GM19328 (cell line): ENCODE results near the gene MOCOS.

ENCODE experiments used
- ATAC-seq: cut with Tn5 transposase; IDR thresholded peaks from one replicate; pipeline ENCODE4 v1.9.1; 2021; ENCODE audit warnings: mild to moderate bottlenecking, moderate library complexity; ENCODE audit not compliant: unreplicated experiment

MOCOS gene

GRCh38 chr18:36176711-36177110 lies 10.6 kb upstream of the MOCOS start:
- ATAC-seq = no peak

- no peak for ATAC-seq
Observed at GRCh38 chr18:36177913-36178312, 9.4 kb upstream of the MOCOS start.

DNA sequence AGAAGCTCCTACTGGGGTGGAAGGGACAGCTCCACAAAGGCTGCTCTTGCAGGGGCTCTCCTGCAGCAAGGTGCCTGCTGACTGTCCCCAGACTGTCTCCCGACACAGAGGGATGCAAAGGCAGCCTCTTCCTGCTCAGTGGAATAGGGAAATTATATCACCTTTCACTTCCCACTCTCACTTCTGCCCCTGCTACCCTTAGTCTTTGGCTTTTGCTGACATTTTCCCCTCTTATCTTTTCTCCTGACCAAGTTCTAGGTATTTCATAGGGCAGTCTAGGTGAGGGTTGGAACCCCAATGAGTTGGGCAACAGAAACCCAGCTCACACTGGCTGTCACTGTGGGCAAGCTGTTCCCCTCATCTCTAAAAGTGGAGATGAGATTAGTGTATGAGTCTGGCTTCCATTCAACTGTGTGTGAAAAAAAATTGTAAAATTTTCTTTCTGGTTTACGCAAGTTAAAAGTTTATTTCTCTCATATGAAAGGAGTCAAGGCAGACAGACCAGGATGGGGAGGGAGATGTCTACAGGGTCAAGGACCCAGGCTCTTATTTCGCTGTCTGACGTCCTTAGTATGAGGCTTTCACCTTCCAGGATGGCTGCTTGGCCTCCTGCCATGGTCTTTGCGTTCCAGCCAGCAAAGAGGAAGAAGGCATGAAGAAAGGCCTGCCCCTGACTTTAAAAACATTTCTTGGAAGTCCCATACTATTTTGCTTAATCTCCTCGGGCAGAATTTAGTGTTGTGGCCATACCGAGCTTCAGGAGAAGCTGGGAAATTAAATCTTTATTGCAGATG lies 7.5 kb upstream of the MOCOS start:
- ATAC-seq = no peak

DNA sequence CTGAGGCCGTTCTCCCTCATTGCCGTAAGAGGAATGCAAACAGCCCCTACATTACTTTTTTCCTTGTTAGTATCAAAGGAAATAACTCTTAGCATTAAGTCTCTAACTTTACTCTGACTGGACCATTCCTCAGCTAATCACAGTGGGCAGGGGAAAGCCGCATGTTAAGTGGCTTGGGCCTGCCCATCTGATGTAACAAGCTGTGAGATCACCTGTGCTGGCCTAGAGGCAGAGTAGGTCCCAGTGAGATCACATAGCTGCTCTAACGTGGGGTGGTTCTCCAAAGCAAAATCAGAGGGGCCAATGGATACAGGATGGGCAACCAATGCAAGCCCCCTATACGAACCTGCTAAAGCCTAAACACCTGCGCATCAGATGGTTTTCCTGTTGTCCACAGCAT lies 5.9 kb upstream of the MOCOS start:
- ATAC-seq = no peak

DNA sequence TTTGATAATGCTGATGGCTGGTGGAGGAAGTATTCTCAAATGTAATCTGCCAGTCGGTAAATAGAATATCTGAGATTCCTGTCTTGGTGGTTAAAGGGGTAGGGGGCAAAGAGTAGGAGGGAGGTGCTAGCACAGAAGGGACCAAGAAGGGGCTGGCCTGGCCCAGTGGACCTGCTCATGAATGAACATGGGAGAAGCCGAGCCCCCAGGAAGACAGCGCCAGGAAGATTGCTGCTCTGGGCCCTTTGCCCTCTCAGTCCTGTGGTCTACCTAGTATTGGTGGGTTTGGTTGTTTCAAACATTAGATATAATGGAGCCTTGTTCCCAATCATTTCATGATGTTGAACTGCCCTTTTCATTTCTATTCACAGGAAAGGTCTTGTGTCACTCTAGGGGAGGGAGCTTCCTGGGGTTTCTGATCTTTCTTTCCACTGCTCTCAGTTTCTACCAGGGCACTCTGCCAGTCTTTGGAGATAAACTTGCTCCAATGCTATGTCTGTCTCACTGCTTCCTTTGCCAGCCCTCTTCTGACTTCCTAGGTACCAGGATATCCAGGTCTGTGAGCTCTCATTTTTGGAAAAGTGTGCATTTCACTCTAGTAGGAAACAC lies 5.3 kb upstream of the MOCOS start:
- no peak for ATAC-seq

DNA sequence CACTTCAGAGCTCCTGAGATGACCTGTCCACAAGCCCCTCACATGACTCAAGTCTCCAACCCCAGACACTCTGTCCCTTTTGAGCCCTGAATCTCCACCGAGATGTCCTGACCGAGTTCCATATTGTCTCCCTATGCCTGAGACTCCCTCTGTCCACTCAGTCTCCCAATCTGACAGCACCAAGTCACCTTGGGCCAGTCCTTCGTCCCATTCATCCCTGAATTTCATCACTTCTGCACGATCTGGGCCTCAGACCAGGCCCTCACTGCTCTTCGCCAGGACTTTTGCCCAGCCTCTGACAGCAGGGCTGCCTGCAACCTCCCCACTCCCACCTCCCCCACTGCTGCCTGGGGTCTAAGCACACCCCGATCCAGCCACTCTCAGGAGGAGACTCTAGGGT lies 4.3 kb upstream of the MOCOS start:
- ATAC-seq = no peak

- ATAC-seq = no peak
Observed at GRCh38 chr18:36183987-36184386, 3.3 kb upstream of the MOCOS start.

DNA sequence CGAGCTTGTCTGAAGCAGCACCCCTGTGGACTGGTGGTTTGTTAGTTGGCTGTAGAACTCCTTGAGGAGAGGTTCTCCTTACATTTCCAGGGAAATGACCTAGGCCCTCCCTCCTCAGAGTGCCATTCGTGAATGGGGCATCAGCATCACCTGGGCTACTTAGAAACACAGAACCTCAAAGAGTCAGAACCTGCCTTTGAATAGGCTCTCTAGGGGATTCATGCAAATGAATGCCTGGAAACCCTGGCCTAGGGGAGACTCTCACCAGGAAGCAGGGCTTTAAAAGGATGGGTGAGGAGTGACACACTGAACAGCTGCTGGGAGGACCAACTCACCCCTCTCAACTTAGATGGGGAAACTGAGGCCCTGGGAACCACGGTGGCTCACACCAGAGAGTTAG lies 2.1 kb upstream of the MOCOS start:
- ATAC-seq = no peak

DNA sequence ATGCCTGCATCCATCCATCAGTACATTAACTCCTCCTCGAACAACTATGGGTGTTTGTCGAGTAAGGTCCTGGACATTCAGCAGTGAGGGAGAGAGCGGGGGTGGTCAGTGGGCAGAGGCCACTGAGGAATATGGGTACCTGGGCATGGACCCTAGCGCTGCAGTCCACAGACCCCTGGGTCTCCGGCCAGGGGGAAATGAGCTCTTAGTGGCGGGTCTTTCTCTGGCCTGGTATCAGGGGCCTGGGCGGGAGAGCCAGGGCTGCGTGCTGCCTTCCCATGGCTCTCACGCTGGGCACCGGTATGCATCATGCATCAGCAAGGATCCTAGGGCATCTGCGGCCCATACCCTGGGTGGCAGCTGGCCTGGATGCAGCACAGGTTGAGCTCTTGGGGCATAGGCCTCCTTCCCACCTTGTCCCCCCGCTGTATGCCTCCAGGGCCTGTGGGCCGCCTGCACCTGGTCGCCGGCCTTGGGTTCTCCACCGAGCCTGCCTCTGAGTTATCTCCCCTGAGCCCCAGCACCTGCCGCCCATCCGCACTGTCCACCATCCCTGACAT lies 1.3 kb upstream of the MOCOS start:
- ATAC-seq = no peak

GRCh38 chr18:36186461-36187192 lies 670 bp upstream of the MOCOS start:
- ATAC-seq = no peak

GRCh38 chr18:36187826-36188721 lies 777 bp downstream of the MOCOS start:
- no peak for ATAC-seq

GRCh38 chr18:36188916-36189315 lies 1.6 kb downstream of the MOCOS start:
- ATAC-seq = no peak

DNA sequence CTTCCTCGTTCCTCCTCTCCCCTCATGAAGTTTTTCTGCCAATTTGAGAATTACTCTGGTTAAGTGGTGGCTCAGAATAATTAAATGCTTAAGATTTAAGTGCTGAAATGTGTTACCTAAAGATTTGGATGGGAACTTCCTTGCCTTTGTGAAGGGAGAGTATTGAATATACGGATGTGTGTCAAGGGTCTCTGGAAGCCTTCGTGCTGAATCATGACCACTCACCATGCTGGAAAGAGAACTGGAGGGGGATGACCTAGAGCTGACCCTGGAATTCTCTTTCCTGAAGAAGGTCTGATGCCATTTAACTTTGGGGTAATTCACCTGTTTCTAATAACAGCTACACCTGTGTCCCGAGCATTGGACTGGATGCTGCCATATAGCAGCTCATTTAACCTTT lies 2.2 kb downstream of the MOCOS start:
- no peak for ATAC-seq

DNA sequence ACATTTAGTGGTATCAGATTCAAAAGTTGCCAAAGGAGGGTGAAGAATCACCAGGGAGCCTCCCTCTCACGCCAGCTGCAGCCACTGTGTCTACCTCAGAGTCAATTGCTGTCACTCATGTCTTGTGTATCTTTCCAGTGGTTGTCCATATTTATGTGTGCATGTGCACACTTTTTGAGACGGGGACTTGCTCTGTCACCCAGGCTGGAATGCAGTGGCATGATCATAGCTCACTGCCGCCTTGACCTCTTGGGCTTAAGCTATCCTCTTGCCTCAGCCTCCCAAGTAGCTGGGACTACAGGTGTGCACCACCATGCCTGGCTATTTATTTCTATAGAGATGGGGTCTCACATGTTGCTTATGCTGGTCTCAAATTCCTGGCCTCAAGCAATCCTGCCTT lies 4.0 kb downstream of the MOCOS start:
- ATAC-seq = no peak

DNA sequence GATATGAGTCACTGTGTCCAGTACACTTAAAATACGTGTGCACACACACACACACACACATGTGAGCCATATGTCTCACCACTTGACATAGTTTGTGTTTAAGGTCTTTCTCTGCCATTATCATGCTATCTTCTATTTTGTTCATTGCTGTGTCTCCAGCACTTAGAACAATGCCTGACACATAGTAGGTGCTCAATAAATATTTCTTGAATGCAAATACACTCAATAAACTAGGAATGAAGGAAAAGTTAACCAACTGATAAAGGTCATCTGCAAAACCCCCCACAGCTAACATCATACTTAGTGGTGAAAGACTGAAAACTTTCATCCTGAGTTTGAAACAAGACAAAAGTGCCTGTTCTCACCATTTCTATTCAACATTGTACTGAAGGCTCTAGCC lies 4.4 kb downstream of the MOCOS start:
- no peak for ATAC-seq

- no peak for ATAC-seq
Observed at GRCh38 chr18:36194600-36195315, 7.5 kb downstream of the MOCOS start.

GRCh38 chr18:36195427-36196122 lies 8.3 kb downstream of the MOCOS start:
- ATAC-seq = no peak

DNA sequence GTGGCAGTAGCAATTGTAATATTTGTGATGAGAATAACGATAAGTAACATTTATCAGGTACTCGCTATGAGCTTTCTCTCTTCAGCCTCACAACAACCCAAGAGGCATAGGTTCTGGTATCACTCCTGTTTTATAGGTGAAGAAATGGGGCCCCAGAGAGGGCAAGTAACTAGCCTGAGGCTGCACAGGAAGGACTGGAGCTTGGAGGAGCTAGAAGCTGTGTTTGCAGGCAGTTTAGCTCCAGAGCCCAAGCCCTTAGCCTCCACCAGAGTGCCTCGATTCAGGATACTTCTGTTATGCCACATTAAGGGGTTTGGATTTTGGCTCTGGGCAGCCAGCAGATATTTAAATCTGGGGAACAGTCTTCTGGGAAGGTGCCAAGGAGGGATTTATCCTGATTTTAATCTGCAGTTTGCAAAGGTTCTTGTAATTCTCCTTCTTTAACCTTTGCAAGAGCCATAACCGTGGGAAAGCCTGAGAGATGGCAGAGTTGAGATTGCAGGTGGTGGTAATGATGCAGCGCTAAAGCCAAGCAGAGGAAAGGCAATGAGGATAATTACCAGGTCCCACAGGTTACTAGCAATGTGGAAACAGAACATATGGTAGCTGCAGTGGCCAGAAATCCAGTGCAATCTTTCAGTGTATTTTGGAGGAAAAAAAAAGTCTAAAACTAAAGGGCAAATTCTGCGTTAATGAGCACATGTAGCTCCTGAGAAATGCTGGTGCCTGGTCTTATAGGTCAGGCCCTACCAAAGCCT lies 9.1 kb downstream of the MOCOS start:
- no peak for ATAC-seq
